ACC112 (cell line): ENCODE measurements around the gene POP4.

ENCODE experiments used
- H2AFZ ChIP-seq: fragments of 200-600 bp; sonication (generic); one replicate; pipeline ENCODE4 v1.6.0; 2017; ENCODE audit warnings: antibody characterized with exemption, low read length; ENCODE audit not compliant: unreplicated experiment
- H3K27ac ChIP-seq: fragments of 200-600 bp; sonication (generic); 2 replicates; pipeline ENCODE4 v1.5.1; 2014; ENCODE audit warnings: low read depth, mild to moderate bottlenecking, antibody characterized with exemption, low read length, moderate library complexity
- H3K27me3 ChIP-seq: fragments of 200-600 bp; sonication (generic); 2 replicates; pipeline ENCODE4 v1.6.1; 2014; ENCODE audit warnings: mild to moderate bottlenecking, antibody characterized with exemption, low read length, moderate library complexity, mixed read lengths; ENCODE audit not compliant: insufficient read depth
- H3K36me3 ChIP-seq: fragments of 200-600 bp; sonication (generic); 2 replicates; pipeline ENCODE4 v1.6.1; 2016; ENCODE audit warnings: mild to moderate bottlenecking, antibody characterized with exemption, low read length, moderate library complexity, mixed read lengths; ENCODE audit not compliant: insufficient read depth
- H3K4me1 ChIP-seq: fragments of 200-600 bp; sonication (generic); one replicate; pipeline ENCODE4 v1.6.1; 2016; ENCODE audit warnings: low read length, mixed read lengths; ENCODE audit not compliant: insufficient read depth, unreplicated experiment, control insufficient read depth
- H3K4me3 ChIP-seq: fragments of 200-600 bp; sonication (generic); 2 replicates; pipeline ENCODE4 v1.5.1; 2014; ENCODE audit warnings: mild to moderate bottlenecking, low read depth, low read length
- H3K79me2 ChIP-seq: fragments of 200-600 bp; sonication (generic); one replicate; pipeline ENCODE4 v1.6.0; 2016; ENCODE audit warnings: low read length; ENCODE audit not compliant: control insufficient read depth, unreplicated experiment, insufficient read depth

Gene POP4

DNA sequence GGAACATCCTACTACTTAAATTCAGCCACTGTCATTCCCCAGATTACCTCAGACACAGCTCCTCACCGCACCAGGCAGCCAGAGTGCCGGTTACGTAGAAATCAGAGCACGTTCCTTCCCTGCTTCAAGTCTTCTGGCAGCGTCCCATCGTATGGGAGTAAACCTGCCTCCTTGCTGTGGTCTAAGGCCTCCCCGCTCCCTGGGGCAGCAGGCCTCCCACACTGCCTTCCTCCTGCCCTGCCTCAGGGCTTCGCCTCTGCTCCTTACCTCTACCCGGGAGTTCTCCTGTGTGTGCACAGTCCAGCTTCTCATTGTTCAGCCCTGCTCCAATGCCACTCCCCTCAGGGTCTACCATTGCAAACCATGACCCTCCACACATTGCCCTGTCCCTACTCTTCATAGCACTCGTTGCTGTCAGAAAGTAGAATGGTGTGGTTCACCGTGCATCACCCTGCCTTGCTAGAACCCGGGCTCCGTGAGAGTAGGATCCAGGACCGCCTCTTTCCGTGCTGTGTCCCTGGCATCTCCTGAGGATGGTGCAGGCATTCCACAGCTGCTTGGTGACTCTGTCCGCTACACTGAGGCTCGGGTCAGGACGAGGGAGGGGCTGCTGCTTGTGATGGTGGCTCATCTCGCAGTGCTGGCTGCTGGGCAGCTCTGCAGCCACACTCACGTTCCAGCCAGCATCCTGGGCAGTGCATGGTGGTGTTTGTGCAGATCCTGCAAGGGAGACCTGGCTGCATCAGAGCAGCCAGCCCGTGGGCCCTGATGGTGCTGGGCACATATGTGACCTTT, 6.9 kb downstream of the POP4 start:
- Histone ChIP-seq H3K4me1 (no peaks in the 10 kb centered on the region), H2AFZ (no peak overlapping the region), H3K27ac (no peak overlapping the region), H3K4me3 (no peak overlapping the region), H3K27me3 (no peaks in the 10 kb centered on the region), H3K36me3 (no peaks in the 10 kb centered on the region), H3K79me2 (no peaks in the 10 kb centered on the region)

DNA sequence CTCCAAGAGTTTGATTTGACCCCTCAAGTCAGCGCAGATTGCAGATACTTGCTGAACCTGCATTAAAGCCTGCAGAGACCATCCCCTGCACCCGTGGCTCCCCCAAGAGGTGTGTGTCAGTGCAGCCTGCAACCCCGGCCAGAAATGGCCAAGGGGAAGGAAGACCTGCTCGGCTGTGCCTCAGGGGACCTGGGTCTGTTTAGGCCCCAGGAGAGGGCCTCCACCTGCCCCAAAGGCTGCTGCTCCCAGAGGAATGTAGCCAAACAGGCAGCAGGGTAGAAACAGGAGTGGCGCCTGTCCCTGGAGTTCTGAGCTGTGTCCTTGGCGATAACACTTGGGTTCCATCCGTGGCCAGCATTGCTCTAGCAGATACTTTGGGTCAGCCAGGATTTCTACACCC, 8.0 kb downstream of the POP4 start:
- Histone ChIP-seq H3K27ac (no peak overlapping the region), H3K79me2 (no peaks in the 10 kb centered on the region), H3K36me3 (no peaks in the 10 kb centered on the region), H3K4me1 (no peaks in the 10 kb centered on the region), H3K27me3 (no peaks in the 10 kb centered on the region), H2AFZ (no peak overlapping the region), H3K4me3 (no peak overlapping the region)

DNA sequence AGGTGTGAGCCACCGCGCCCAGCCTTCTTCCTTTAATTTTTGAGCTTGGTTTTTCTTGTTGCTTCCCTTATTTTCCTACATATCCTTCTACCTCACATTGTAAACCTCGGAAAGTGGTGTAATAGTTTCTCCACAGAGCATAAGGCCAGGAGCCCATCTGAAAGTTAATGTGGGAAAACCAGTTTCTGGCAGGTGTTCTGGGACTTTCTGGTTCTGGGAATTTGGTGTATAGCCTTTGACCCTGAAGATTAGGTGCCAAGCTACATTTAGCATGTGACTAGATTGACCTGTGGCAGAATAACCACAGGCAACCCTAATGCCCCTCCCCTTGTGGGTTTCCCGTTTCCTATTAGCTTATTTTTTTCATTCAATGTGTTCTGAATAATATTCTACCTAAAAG, 8.7 kb downstream of the POP4 start:
- Histone ChIP-seq H3K36me3 (no peaks in the 10 kb centered on the region), H3K27me3 (no peaks in the 10 kb centered on the region), H2AFZ (no peak overlapping the region), H3K27ac (no peak overlapping the region), H3K79me2 (no peaks in the 10 kb centered on the region), H3K4me1 (no peaks in the 10 kb centered on the region), H3K4me3 (no peak overlapping the region)

DNA sequence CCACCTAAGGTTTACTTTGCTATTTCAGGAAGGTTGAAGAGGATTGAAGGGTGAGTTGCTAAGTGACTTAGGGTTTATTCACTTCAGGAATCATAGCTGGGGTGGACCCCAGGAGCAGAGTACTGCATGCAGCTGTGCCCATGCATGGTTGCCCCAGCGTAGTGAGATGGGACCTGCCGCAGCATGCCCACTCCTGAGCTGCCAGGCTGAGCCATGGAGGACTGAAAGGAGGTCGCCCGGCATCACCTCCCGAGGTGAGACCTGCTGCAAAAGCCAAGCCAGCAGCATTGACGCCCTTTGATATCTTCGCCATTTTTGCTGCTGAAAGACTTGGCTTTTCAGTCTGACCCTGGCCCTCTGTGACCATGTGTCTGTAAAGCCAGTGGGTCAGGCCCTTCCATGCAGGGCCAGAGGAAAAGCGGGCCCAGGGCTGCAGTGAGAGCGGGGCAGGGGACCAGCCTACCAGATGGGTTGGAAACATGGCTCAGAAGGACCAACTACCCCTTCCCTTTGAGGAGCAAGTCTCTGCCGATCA, 9.9 kb downstream of the POP4 start:
- H3K27ac ChIP-seq: no peak overlapping the region
- no peak overlapping the region for H3K4me3 ChIP-seq
- no peaks in the 10 kb centered on the region for H3K4me1 ChIP-seq
- no peak overlapping the region for H2AFZ ChIP-seq
- no peaks in the 10 kb centered on the region for H3K36me3 ChIP-seq
- H3K79me2 ChIP-seq: no peaks in the 10 kb centered on the region
- H3K27me3 ChIP-seq: peaks cover 5% of the 10 kb centered on the region; the same call in 1 of the 2 replicates

DNA sequence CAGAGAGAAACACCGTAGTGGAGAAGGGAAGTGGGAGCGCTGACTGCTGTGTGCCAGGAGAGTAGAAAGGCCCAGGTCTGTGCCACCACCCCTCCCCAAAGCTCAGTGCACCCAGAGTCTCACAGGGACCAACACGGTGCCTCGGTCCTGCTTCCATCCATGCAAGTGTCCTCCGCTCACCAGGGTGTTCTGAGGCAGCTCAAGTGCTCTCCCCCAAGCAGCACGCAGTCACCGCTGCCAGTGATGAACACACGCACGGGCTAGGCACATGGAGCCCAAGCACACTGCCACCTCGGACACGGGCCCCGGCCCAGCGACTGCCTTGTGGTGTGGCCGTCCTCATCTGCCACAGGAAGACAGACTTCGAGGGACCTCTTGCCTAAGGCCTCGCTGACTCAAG, 10.5 kb downstream of the POP4 start:
- Histone ChIP-seq H3K27ac (no peak overlapping the region), H2AFZ (no peak overlapping the region), H3K4me1 (no peaks in the 10 kb centered on the region), H3K36me3 (no peaks in the 10 kb centered on the region), H3K79me2 (no peaks in the 10 kb centered on the region), H3K27me3 (peaks cover 5% of the 10 kb centered on the region; the same call in 1 of the 2 replicates), H3K4me3 (no peak overlapping the region)

DNA sequence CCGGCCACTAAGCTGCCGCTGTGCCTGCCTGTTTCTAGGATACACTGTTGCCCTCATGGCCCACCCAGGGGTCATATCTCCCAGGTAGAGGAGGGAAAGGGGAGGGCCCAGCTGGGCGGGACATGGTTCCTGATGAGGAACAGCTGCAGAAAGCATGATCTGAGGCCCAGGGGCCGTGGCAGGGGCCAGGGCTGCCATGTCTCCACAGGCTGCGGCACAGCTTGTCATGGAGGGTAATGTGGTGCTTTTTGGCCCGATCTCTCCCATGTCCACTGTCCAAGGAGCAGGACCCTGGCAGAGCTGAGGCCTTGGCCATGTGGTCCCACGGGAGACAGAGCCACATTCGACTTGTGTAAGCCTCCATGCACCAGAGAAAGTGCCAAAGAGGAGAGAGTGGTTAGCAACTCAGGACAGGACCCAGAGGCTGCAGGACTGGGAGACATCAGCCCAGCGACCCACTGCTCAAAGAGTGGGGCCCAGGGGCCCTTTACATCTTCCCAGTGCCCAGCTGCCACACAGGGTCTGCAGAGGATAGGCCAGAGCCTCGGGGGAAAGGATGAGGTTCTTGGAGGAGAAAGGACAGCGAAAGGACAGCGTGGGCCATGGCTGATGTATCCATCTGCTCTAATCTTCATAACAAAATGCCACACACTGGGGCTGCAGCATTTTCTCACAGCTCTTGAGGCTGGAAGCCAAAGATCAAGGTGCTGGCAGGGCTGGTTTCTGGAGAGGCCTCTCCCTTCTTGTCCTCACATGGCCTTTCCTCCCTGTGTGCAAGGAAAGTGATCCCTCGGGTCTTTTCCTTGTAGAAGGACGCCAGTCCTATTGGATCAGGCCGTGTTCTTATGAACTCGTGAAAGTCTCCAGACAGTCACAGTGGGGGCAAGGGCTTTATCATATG, 11.5 kb downstream of the POP4 start:
- H3K4me1 ChIP-seq: no peaks in the 10 kb centered on the region
- H3K27ac ChIP-seq: no peak overlapping the region
- H3K27me3 ChIP-seq: peaks cover 5% of the 10 kb centered on the region; the same call in 1 of the 2 replicates
- H2AFZ ChIP-seq: no peak overlapping the region
- H3K36me3 ChIP-seq: no peaks in the 10 kb centered on the region
- H3K4me3 ChIP-seq: no peak overlapping the region
- no peaks in the 10 kb centered on the region for H3K79me2 ChIP-seq

DNA sequence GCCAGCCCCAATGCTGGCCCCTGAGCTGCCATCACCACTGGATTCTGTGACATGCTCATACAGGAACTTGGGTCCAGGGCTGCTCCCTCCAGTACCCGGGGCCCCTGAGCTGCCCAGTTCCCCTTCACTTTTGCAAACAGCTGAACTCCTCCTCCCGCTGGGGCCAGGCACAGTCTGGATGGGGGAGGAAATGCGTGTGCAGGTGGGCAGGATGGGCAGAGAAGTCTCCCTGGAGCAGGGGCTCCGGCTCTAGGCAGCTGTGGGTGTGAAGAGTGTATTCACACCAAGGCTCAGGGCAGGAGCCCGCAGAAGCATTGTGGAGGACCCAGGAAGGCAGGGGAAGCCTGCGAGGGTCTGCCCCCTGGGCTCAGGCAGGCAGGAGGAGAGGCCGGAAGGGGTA, 12.4 kb downstream of the POP4 start:
- Histone ChIP-seq H3K36me3 (no peaks in the 10 kb centered on the region), H3K27ac (no peak overlapping the region), H3K4me3 (no peak overlapping the region), H2AFZ (no peak overlapping the region), H3K79me2 (no peaks in the 10 kb centered on the region), H3K27me3 (peaks cover 5% of the 10 kb centered on the region; the same call in 1 of the 2 replicates), H3K4me1 (no peaks in the 10 kb centered on the region)

DNA sequence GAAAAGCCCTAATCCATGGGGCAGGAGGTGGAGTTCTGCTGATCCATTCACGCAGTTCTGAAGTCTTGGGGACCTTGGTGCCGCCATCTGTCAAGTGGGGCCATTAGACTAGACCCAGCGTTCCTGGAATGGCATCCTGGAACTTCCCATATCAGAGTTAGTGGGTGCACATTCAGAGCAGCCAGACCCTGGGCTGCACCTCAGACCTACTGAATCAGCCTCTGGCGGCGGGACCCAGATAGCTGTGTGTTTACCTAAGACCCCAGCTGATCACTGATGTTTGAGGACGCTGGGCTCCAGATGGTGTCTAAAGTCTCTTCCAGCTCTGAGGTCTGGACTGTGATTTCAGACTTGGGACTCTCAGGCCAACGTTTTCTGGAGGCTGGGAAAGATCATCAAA, 12.8 kb downstream of the POP4 start:
- Histone ChIP-seq H3K27me3 (peaks cover 5% of the 10 kb centered on the region; the same call in 1 of the 2 replicates), H3K79me2 (no peaks in the 10 kb centered on the region), H2AFZ (no peak overlapping the region), H3K27ac (no peak overlapping the region), H3K36me3 (no peaks in the 10 kb centered on the region), H3K4me1 (no peaks in the 10 kb centered on the region), H3K4me3 (no peak overlapping the region)

DNA sequence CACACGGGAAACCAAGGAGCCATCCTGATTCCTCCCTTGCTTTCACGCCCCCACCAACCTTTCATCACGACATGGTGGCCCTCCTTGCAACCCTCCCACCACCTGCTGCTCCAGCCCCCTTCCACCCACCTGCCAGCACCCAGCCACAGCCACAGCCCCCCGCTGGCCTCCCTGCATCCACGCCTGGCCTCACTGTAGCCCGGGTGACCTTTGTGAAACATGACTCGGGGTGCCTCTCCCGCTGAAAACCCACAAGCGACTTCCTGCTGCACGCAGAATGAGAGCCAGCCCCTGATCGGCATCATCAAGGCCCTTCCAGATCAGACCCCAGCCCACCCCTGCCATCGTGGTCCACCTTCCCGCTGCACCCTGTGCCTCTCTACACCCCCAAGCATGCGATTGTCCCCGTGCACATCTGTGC, 14.9 kb downstream of the POP4 start:
- no peak overlapping the region for H2AFZ ChIP-seq
- H3K4me3 ChIP-seq: no peak overlapping the region
- no peaks in the 10 kb centered on the region for H3K79me2 ChIP-seq
- H3K36me3 ChIP-seq: no peaks in the 10 kb centered on the region
- no peak overlapping the region for H3K27ac ChIP-seq
- peaks cover 5% of the 10 kb centered on the region; the same call in 1 of the 2 replicates for H3K27me3 ChIP-seq
- H3K4me1 ChIP-seq: no peaks in the 10 kb centered on the region

DNA sequence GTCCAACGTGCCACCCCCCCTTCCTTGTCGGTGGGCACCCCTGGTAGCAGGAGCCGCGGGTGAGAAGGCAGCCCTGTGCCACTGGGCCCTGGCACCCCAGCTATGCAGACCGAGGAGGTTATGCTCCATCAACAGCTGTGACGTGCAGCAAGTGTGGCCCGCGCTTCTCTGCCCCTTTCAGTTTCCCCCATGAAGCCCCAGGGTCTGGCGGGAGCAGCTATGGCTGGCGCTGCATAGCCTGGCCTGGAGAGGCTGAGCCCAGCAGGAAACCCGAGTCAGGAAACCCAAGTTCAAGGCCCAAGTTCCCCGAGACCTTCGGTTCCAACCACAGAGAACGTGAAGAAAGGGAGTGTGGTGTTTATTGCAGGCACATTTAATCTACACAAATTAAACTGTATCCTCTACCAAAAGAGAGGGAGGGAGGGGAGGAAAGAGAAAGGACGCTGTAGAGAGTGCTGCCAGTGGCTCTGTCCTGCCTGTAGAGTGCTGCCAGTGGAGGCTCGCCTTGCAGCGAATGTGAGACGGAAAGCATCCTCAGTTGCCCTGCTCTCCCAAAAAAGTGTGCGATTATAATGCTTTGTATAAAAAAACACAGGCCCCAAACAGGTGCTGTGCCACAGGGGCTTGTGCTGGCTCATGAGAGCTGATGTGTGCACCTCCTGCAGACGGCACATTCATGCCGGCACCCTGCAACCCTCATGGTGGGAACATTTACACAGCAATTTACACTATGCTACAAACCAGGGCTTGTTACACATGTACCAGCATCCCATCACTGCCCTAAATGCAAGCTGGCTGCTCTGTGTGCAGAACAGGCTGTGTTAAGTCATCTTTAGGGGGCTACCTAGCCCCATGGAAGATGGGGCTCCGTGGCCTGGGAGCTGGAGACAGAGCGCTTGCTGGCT, 16.3 kb downstream of the POP4 start:
- no peak overlapping the region for H3K4me3 ChIP-seq
- H2AFZ ChIP-seq: no peak overlapping the region
- no peaks in the 10 kb centered on the region for H3K4me1 ChIP-seq
- no peak overlapping the region for H3K27ac ChIP-seq
- H3K27me3 ChIP-seq: peaks cover 5% of the 10 kb centered on the region; the same call in 1 of the 2 replicates
- no peaks in the 10 kb centered on the region for H3K36me3 ChIP-seq
- H3K79me2 ChIP-seq: no peaks in the 10 kb centered on the region
